ENCODE results near the gene FIP1L1. TPM values are rescaled to one million over a fixed set of nuclear protein-coding genes. Genes with fewer than 3 reads are reported as not detected.

FIP1L1 gene
- total RNA-seq, 1 experiment from 2014 or later, result 47.6 TPM

- no peak for TF ChIP-seq GRHL2 (CRISPR knock-in tag; IDR thresholded peaks at IDR 0.05; ENCODE audit: insufficient replicate concordance, severe bottlenecking)
- no peak for TF ChIP-seq TCF7 (CRISPR knock-in tag; IDR thresholded peaks at IDR 0.05; ENCODE audit: low read depth)
- no peak for TF ChIP-seq TEAD4 (CRISPR knock-in tag; IDR thresholded peaks at IDR 0.05)
- no peak for TF ChIP-seq JAZF1 (CRISPR knock-in tag; IDR thresholded peaks at IDR 0.05)
- no peak for TF ChIP-seq ZNF281 (CRISPR knock-in tag; IDR thresholded peaks at IDR 0.05)
- no peak for TF ChIP-seq ATF3 (CRISPR knock-in tag; conservative IDR thresholded peaks at IDR 0.05)
- no peak for TF ChIP-seq SP1 (CRISPR knock-in tag; conservative IDR thresholded peaks at IDR 0.05)
- no peak for TF ChIP-seq NR3C1 (CRISPR knock-in tag; conservative IDR thresholded peaks at IDR 0.05; ENCODE audit: low read depth)
- TF ChIP-seq, protein P1, sequence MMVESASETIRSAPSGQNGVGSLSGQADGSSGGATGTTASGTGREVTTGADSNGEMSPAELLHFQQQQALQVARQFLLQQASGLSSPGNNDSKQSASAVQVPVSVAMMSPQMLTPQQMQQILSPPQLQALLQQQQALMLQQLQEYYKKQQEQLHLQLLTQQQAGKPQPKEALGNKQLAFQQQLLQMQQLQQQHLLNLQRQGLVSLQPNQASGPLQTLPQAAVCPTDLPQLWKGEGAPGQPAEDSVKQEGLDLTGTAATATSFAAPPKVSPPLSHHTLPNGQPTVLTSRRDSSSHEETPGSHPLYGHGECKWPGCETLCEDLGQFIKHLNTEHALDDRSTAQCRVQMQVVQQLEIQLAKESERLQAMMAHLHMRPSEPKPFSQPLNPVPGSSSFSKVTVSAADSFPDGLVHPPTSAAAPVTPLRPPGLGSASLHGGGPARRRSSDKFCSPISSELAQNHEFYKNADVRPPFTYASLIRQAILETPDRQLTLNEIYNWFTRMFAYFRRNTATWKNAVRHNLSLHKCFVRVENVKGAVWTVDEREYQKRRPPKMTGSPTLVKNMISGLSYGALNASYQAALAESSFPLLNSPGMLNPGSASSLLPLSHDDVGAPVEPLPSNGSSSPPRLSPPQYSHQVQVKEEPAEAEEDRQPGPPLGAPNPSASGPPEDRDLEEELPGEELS (CRISPR knock-in tag; IDR thresholded peaks at IDR 0.05), result no peak
- no peak for TF ChIP-seq ZNF512 (CRISPR knock-in tag; IDR thresholded peaks at IDR 0.05; ENCODE audit: borderline replicate concordance)
- no peak for TF ChIP-seq E2F1 (CRISPR knock-in tag; IDR thresholded peaks at IDR 0.05)
- TF ChIP-seq NFYB (CRISPR knock-in tag; conservative IDR thresholded peaks at IDR 0.05; ENCODE audit: low read depth), result no peak
- no peak for TF ChIP-seq ZNF423 (CRISPR knock-in tag; IDR thresholded peaks at IDR 0.05)
- no peak for TF ChIP-seq AFF4 (CRISPR knock-in tag; IDR thresholded peaks at IDR 0.05; ENCODE audit: borderline replicate concordance)
- no peak for TF ChIP-seq ESRRA (CRISPR knock-in tag; IDR thresholded peaks at IDR 0.05; ENCODE audit: borderline replicate concordance)
- TF ChIP-seq CBFB (CRISPR knock-in tag; IDR thresholded peaks at IDR 0.05; ENCODE audit: low read depth), result no peak
- no peak for TF ChIP-seq ZNF671 (CRISPR knock-in tag; IDR thresholded peaks at IDR 0.05)
- TF ChIP-seq, protein P2, sequence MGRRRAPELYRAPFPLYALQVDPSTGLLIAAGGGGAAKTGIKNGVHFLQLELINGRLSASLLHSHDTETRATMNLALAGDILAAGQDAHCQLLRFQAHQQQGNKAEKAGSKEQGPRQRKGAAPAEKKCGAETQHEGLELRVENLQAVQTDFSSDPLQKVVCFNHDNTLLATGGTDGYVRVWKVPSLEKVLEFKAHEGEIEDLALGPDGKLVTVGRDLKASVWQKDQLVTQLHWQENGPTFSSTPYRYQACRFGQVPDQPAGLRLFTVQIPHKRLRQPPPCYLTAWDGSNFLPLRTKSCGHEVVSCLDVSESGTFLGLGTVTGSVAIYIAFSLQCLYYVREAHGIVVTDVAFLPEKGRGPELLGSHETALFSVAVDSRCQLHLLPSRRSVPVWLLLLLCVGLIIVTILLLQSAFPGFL (CRISPR knock-in tag; IDR thresholded peaks at IDR 0.05; ENCODE audit: borderline replicate concordance), result no peak
- TF ChIP-seq FOXP1 (CRISPR knock-in tag; IDR thresholded peaks at IDR 0.05; ENCODE audit: borderline replicate concordance), result no peak
- no peak for TF ChIP-seq MYBL2 (CRISPR knock-in tag; IDR thresholded peaks at IDR 0.05)
- ChIA-PET CTCF (no interaction called here), POLR2A (no interaction called here)
- peaks cover 5% of the 10 kb centered on the region; the same call in 1 of the 2 replicates for H3K9me3 Mint-ChIP-seq
- no peaks in the 10 kb centered on the region for H3K27me3 Mint-ChIP-seq (ENCODE audit: low read depth)
- ATAC-seq, result no peak
- no peaks in the 10 kb centered on the region for H3K36me3 Mint-ChIP-seq
- H3K27ac Mint-ChIP-seq, result no peak overlapping the region
- no peak for DNase-seq (ENCODE audit: low spot score)
- H3K4me1 Mint-ChIP-seq, result peaks cover 31% of the 10 kb centered on the region
- no peak overlapping the region for H3K4me3 Mint-ChIP-seq
Observed at GRCh38 chr4:53483250-53483649, 105.8 kb downstream of the FIP1L1 start.

Data from WTC11 (cell line).